Erythroblast (primary cell): ENCODE data around the gene NTM.

Experiments used
- DNase-seq, 2 experiments: peaks; one replicate each; lab custom pipeline; 2025; lab: John Stamatoyannopoulos, UW
- GATA1 ChIP-seq: IDR thresholded peaks from 2 replicates; pipeline ENCODE4 v1.6.1; 2011; ENCODE audit warnings: low read depth, mild to moderate bottlenecking, control low read depth, low read length, moderate library complexity
- POLR2A ChIP-seq: IDR thresholded peaks from 2 replicates; pipeline ENCODE4 v1.6.1; 2011; ENCODE audit warnings: mild to moderate bottlenecking, low read length

Gene NTM

GRCh38 chr11:131455843-131456704, 85.7 kb downstream of the NTM start:
- TF ChIP-seq GATA1: no peak
- no peak for TF ChIP-seq POLR2A
- DNase-seq: no peak

- DNase-seq: no peak
- TF ChIP-seq GATA1 (no peak), POLR2A (no peak)
Observed at GRCh38 chr11:131457163-131457562, 86.7 kb downstream of the NTM start.

GRCh38 chr11:131458421-131458820, 88.0 kb downstream of the NTM start:
- TF ChIP-seq POLR2A: no peak
- no peak for TF ChIP-seq GATA1
- no peak for DNase-seq

GRCh38 chr11:131460931-131461330, 90.5 kb downstream of the NTM start:
- TF ChIP-seq GATA1 (no peak), POLR2A (no peak)
- DNase-seq: no peak

- no peak for TF ChIP-seq GATA1
- TF ChIP-seq POLR2A: no peak
- DNase-seq: no peak
Observed at GRCh38 chr11:131462622-131463021, 92.2 kb downstream of the NTM start.

- TF ChIP-seq POLR2A: no peak
- TF ChIP-seq GATA1: no peak
- DNase-seq: no peak
Observed at GRCh38 chr11:131463162-131463561, 92.7 kb downstream of the NTM start.

GRCh38 chr11:131463649-131464425, 93.4 kb downstream of the NTM start:
- TF ChIP-seq POLR2A (no peak), GATA1 (no peak)
- DNase-seq: peak in 1 of 2 experiments; percentile 10

GRCh38 chr11:131464461-131464860, 94.0 kb downstream of the NTM start:
- DNase-seq: no peak
- no peak for TF ChIP-seq GATA1
- no peak for TF ChIP-seq POLR2A

- TF ChIP-seq GATA1 (no peak), POLR2A (no peak)
- no peak for DNase-seq
Observed at GRCh38 chr11:131465039-131465438, 94.6 kb downstream of the NTM start.

- peak in 1 of 2 experiments; percentile 1 for DNase-seq
- TF ChIP-seq POLR2A (no peak), GATA1 (no peak)
Observed at GRCh38 chr11:131465746-131466145, 95.3 kb downstream of the NTM start.

- no peak for TF ChIP-seq POLR2A
- TF ChIP-seq GATA1: no peak
Observed at GRCh38 chr11:131467645-131468394, 97.4 kb downstream of the NTM start.

GRCh38 chr11:131468565-131468964, 98.2 kb downstream of the NTM start:
- TF ChIP-seq POLR2A (no peak), GATA1 (no peak)

More at GRCh38 chr11:131467645-131468394, 97.4 kb downstream of the NTM start:
- DNase-seq: no peak

GRCh38 chr11:131470216-131470925, 100.0 kb downstream of the NTM start:
- no peak for TF ChIP-seq POLR2A
- no peak for TF ChIP-seq GATA1
- no peak for DNase-seq

More at GRCh38 chr11:131468565-131468964, 98.2 kb downstream of the NTM start:
- DNase-seq: no peak
